SK-N-MC (cell line): ENCODE results near the gene SPRY2.

Experiments
- EZH2 ChIP-seq: fragments of 200-600 bp; sonication (generic); IDR thresholded peaks from one replicate; pipeline ENCODE4 v1.6.1; 2017; ENCODE audit warnings: antibody characterized with exemption
- POLR2AphosphoS5 ChIP-seq: IDR thresholded peaks from 2 replicates; pipeline ENCODE4 v1.6.1; 2012; ENCODE audit warnings: mild to moderate bottlenecking, low read depth, low read length, borderline replicate concordance

- no peak for TF ChIP-seq EZH2
- TF ChIP-seq POLR2AphosphoS5: no peak
These were observed 937 bp upstream of the SPRY2 start for GRCh38 chr13:80341756-80342370.
